ENCODE results near the gene IMMP2L.

DNA sequence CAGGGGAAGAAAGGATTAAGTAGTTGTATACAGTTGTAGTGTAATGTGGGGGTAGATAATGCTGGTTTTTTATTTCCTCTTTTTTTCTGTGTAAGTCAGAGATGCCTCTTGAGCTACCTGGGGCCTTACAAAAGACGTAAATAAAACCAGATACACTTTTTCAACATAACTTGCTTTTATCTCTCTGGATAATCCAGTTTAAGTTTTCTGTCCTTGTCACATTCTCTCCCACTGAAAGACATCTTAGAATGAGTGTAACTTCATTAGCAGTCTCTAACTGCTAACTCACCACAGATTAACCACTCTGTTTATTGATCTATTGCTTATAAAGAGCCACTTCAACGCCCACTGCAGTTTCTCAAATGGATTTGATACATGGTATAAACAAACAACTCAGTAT lies 535.5 kb downstream of the IMMP2L start:
- TF ChIP-seq, protein P1, sequence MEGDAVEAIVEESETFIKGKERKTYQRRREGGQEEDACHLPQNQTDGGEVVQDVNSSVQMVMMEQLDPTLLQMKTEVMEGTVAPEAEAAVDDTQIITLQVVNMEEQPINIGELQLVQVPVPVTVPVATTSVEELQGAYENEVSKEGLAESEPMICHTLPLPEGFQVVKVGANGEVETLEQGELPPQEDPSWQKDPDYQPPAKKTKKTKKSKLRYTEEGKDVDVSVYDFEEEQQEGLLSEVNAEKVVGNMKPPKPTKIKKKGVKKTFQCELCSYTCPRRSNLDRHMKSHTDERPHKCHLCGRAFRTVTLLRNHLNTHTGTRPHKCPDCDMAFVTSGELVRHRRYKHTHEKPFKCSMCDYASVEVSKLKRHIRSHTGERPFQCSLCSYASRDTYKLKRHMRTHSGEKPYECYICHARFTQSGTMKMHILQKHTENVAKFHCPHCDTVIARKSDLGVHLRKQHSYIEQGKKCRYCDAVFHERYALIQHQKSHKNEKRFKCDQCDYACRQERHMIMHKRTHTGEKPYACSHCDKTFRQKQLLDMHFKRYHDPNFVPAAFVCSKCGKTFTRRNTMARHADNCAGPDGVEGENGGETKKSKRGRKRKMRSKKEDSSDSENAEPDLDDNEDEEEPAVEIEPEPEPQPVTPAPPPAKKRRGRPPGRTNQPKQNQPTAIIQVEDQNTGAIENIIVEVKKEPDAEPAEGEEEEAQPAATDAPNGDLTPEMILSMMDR (conservative IDR thresholded peaks at IDR 0.05; ENCODE audit: low read depth, low read length), result no peak
- TF ChIP-seq CEBPB (IDR thresholded peaks at IDR 0.05; ENCODE audit: low read depth, low read length), result no peak
- TF ChIP-seq, protein P2, sequence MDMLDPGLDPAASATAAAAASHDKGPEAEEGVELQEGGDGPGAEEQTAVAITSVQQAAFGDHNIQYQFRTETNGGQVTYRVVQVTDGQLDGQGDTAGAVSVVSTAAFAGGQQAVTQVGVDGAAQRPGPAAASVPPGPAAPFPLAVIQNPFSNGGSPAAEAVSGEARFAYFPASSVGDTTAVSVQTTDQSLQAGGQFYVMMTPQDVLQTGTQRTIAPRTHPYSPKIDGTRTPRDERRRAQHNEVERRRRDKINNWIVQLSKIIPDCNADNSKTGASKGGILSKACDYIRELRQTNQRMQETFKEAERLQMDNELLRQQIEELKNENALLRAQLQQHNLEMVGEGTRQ (IDR thresholded peaks at IDR 0.05; ENCODE audit: low read depth, low read length), result no peak
- TF ChIP-seq MXI1 (IDR thresholded peaks at IDR 0.05; ENCODE audit: borderline replicate concordance, low read depth, low read length), result no peak
- no peak for TF ChIP-seq FOS (IDR thresholded peaks at IDR 0.05; ENCODE audit: low read depth, low read length)
- no peak for TF ChIP-seq SMC3 (IDR thresholded peaks at IDR 0.05; ENCODE audit: low read depth, low read length)
- no peak for TF ChIP-seq POLR2A (IDR thresholded peaks at IDR 0.05; ENCODE audit: low read depth, low read length)
- TF ChIP-seq CHD1 (IDR thresholded peaks at IDR 0.05; ENCODE audit: low read depth, low read length), result no peak
- no peak for TF ChIP-seq BHLHE40 (IDR thresholded peaks at IDR 0.05; ENCODE audit: low read depth, low read length)
- no peak for TF ChIP-seq NFE2L2 (IDR thresholded peaks at IDR 0.05; ENCODE audit: low read depth, low read length)
- TF ChIP-seq MAZ (IDR thresholded peaks at IDR 0.05; ENCODE audit: borderline replicate concordance, low read depth, low read length), result no peak
- TF ChIP-seq RAD21 (IDR thresholded peaks at IDR 0.05; ENCODE audit: low read length), result no peak
